ENCODE data around the gene PLD4.
"Not testable (repeated sequence)": the region's sequence is repeated elsewhere in the genome, so short reads cannot be mapped to it uniquely, and the experiment has no call there.

DNA sequence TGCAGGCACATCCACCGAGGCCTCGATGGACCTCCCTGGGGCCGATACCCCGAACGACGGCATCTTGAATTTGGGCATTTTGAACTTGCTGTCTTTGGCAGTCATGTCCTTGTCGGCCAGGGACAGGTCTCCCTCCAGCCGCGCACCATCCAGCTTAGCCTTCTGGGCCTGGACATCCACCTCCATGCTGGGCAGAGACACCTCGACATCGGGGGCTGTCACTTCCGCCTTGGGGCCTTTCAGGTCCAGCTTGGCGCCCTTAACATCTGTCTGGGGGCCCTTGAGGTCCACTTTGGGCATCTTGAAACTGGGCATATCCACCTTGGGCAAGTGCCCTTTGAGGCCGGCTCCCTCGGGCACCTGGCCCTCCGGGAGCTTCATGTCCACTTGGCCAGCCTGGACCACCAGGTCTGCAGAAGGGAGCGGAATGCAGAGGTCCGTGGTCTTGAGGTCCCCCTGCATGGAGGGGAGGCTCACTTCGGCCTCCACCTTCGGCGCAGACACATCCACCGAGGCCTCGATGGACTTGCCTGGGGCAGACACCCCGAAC is 24.8 kb downstream of the PLD4 start:
- TF ChIP-seq, protein P1, sequence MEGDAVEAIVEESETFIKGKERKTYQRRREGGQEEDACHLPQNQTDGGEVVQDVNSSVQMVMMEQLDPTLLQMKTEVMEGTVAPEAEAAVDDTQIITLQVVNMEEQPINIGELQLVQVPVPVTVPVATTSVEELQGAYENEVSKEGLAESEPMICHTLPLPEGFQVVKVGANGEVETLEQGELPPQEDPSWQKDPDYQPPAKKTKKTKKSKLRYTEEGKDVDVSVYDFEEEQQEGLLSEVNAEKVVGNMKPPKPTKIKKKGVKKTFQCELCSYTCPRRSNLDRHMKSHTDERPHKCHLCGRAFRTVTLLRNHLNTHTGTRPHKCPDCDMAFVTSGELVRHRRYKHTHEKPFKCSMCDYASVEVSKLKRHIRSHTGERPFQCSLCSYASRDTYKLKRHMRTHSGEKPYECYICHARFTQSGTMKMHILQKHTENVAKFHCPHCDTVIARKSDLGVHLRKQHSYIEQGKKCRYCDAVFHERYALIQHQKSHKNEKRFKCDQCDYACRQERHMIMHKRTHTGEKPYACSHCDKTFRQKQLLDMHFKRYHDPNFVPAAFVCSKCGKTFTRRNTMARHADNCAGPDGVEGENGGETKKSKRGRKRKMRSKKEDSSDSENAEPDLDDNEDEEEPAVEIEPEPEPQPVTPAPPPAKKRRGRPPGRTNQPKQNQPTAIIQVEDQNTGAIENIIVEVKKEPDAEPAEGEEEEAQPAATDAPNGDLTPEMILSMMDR (IDR thresholded peaks at IDR 0.05; ENCODE audit: poor library complexity) = not testable (repeated sequence)
- not testable (repeated sequence) for TF ChIP-seq EZH2phosphoT487 (IDR thresholded peaks at IDR 0.05; ENCODE audit: low read depth, severe bottlenecking, unreplicated experiment)
